T follicular helper cell (primary cell): ENCODE measurements around the gene KRT37.
"Not testable (repeated sequence)": the region's sequence is repeated elsewhere in the genome, so short reads cannot be mapped to it uniquely, and the experiment has no call there.

ENCODE experiments used
- DNase-seq: peaks from one replicate; pipeline ENCODE4 v3.0.0-alpha.2; 2020; ENCODE audit warnings: low read depth

The KRT37 gene

GRCh38 chr17:41404024-41404671, 20.2 kb downstream of the KRT37 start:
- DNase-seq: no peak

DNA sequence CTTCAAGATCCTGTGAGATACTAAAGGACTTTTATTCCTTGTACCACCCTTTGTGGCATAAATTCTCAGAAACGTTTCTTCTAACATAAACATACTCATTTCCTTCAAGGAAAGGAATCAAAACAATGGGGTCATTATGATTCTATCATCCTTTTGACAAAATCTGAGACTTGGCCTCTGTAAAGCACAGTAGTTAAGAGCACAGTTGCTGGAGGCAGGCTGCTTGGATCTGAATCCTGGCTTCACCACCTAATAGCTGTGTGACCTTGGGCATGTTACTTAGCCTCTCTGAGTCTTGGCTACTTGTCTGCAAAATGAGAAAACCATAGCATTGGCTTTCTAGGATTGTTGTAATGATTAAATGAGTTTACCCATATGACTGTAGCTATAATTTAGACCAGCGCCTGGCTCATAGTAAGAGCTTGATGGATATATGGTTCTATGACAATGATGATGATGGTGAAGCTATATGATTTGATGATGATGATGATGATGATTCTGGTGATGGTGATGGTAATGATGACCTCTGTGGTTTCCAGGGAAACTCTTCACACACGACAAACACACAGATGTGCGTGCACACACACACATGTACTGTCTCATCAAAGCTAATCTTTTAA, 20.9 kb downstream of the KRT37 start:
- DNase-seq: no peak

GRCh38 chr17:41402161-41402560, 22.2 kb downstream of the KRT37 start:
- no peak for DNase-seq

GRCh38 chr17:41396996-41397660, 27.3 kb downstream of the KRT37 start, which contains the start of gene KRT31:
TSS of gene KRT31 (minus strand) at chr17:41397608. CDS start at chr17:41397539, 69 bp downstream.
- DNase-seq: no peak

- no peak for DNase-seq
These were observed 28.0 kb downstream of the KRT37 start for GRCh38 chr17:41396340-41396739.

DNA sequence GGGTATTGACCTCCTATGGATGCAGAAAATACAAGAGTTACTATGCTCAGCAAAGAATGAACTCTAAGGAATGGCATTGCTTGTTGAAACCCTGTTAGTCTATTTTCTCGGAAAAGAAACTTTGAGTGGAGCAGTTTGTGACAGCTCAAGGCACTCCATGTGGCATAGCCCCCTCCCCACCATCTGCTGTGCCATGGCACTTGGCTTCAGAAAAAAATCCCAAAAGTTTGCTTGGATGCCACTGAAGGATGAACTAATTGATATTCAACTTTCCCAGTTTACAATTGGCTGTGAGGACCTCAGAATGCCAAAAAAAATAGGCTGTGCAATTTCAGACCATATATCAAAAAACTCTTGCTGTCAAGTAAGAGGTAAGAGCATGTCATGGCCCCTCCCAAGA, 28.8 kb downstream of the KRT37 start:
- DNase-seq: no peak

GRCh38 chr17:41395044-41395443, 29.3 kb downstream of the KRT37 start:
- not testable (repeated sequence) for DNase-seq

DNA sequence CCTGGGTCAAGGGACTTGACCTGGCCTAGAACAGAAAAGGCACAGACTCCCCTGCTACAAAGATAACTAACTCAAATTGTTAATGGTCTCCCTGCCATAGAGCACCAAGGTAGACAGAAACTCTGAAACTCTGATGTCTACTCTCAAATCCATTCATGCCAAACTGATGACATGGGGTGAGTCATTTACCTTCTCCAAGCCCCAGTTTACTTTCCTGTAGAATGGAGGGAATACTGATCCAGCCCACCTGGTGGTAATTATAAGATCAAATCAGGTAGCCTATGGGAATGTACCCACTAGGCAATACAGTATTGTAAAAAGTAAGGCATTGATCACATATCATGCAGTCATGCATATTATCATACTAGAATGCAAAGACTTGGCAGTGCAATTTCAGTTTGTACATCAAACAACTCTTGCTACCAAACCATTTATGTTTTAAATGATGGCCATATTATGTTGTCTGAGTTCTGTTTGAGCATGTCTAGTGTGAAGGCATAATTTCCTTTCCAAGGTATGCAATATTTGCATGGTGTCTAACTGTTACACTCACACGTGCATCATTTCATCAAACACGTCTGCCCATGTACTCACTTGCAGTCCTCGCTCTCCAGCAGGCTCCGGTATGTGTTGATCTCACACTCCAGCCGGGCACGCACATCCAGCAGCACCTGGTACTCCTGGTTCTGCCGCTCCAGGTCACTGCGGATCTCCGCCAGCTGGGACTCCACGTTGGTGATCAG, 30.0 kb downstream of the KRT37 start:
- no peak for DNase-seq

DNA sequence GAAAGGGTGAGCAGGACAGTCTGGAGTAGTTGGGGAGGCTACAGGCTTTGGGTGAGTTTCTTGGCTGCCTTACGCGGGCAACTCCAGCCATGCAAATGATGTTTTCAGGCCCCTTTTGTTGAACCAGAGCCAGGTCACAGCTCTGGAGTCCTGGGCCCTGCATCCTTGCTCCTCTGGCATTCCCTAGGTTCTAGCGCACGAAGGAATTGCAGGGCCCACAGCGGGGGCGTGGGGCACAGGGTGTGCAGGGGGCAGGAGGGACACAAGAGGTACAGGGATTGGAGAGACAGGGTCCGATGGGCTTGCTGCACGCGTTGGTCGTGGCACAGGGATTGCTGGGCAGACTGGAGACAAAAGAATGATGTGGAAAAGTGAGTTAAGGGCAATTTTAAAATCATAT, 30.6 kb downstream of the KRT37 start:
- no peak for DNase-seq

DNA sequence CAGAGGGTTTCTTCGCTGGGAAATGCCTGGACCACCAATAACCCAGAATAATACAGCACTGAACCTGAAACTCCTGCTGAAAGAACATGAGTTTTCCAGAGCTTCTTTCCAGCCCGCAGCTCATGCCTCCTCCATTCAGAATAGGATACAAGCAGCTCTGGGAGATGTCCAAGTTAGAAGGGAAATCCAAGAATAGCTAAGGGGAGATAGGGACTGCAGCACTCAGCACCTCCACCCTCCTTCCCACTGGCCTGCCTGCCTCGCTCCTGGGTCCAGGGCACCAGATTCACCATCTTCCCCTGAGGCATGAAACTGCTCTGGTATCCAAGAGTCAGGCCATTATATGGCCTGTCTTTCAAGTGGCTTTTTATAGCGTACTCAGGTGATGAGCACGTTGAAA, 31.1 kb downstream of the KRT37 start:
- DNase-seq: no peak

DNA sequence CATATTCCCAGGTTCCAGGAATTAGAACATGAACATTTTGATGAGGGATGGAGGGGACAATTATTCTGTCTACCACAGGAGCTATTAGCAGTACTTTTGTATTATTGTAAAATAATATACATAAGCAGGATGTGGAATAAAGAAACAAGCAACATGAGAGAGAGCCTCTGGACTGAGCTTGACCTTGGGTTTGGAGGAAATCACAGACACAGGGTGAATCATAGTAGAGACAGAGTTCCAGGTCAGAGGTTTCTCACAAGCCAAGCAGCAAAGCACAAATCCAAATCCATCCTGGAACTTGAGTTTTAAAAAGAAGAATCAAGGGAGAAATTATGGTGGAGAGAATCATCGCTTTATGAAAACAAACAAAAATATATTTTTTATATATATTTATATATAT, 32.1 kb downstream of the KRT37 start:
- DNase-seq: no peak

DNA sequence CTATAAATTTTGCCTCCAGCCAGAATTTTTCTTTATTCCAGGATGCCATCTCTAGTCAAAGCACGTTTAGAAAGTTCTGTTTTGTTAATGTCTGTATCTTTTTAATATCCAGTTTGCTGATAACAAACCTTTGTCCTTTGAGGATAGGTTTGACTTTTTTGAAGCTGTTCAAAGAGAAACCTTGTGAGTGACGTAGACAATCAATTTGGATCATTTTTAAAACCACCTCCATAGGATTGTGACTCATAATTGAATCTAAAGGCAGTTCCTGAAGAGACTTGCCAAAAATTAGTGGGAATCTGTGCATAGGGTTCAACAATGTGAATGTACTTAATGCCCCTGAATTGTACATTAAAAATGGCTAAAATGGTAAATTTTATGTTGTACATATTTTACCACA, 32.9 kb downstream of the KRT37 start:
- no peak for DNase-seq

DNA sequence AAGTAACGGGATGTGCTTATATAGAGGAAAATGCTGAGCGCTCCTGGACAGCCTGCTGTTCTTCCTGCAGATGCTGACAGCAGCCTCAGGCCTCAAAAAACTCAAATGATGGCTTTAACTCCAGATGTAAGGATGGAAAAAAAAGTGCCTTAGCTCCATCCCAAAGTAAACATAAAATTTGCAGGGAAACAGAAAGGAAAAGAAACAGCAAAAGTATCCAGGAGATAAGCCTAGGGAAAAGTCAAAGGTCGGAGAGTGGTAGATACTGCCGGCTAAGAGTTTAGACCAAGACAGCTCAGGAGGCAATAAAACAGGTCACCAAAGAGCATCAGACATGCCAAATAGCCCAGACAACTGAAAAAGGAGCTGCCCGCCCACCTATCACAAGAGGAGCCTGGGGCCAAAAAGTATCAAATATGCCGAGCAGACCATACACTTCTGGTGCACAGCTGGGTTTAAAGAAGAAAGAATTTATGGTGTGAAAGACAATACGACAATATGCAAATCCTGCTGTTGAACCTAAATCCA, 33.9 kb downstream of the KRT37 start:
- DNase-seq: no peak

- DNase-seq: no peak
These were observed 36.7 kb downstream of the KRT37 start for GRCh38 chr17:41387670-41388069.

DNA sequence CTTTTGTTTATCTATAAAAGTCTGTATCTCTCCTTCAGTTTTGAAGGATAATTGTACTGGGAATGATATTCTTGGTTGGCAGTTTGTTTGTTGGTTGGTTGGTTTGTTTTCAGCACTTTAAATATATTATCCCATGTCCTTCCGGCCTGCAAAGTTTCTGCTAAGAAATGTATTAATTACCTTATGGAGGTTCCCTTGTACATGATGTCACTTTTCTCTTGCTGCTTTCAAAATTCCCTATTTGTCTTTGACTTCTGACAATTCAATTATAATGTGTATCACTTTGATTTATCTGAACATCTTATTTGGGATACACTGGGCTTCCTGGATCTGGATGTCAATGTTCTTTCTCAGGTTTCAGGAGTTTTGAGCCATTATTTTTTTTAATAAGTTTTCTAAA, 38.2 kb downstream of the KRT37 start:
- no peak for DNase-seq

- DNase-seq: no peak
These were observed 40.7 kb downstream of the KRT37 start for GRCh38 chr17:41383690-41384089.

DNA sequence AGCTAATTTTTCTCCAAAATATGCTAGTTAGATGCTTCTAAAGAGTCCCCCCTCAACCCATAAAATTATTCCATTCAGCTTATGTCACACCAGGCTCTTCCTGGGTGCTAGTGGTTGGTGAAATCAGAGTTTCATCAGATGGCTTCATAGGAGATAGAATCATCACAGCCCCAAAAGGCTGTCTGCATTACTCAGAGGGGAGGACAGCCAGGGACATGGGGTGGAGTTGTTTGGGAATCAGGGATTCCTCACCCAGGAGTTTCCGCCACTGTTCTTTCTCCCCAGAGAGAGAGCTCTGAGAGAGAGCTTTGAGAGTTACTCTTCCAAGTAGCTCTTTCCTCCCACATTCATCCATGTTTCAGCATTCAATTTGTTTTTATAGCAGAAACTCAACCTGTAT, 42.0 kb downstream of the KRT37 start:
- no peak for DNase-seq

- not testable (repeated sequence) for DNase-seq
These were observed 42.4 kb downstream of the KRT37 start, which contains the start of gene KRT34 for GRCh38 chr17:41381943-41382342. TSS of gene KRT34 (minus strand) at chr17:41382306. CDS start at chr17:41382246, 60 bp downstream.

GRCh38 chr17:41380091-41380490, 44.3 kb downstream of the KRT37 start:
- not testable (repeated sequence) for DNase-seq

- no peak for DNase-seq
These were observed 46.8 kb downstream of the KRT37 start for GRCh38 chr17:41377546-41377945.
